ENCODE measurements around the gene ZC3HAV1.

DNA sequence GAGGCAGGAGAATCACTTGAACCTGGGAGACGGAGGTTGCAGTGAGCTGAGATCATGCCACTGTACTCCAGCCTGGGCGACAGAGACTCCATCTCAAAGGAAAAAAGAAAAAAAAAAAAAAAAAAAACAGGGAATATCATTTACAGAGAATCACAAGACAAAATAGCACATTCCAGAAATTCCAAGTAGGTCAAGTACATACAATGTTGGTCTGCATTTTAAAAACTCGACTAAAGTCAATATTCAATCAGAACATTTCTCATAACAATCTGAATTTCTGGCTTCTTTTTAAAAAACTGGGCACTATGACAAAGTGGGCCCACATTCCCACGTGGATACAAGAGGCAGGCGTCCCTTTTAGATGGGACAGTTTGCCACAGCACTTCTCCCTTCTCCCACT, 86.4 kb downstream of the ZC3HAV1 start:
- no peak for TF ChIP-seq TAF1 (IDR thresholded peaks at IDR 0.05; ENCODE audit: low read depth, low read length)
- TF ChIP-seq POLR2AphosphoS5 (IDR thresholded peaks at IDR 0.05; ENCODE audit: low read depth, low read length) = no peak
